GM19025 (cell line): Measurements from ENCODE around the gene PACS1.

Experiments
- ATAC-seq: cut with Tn5 transposase; IDR thresholded peaks from one replicate; pipeline ENCODE4 v1.9.1; 2021; ENCODE audit warnings: mild to moderate bottlenecking, low read depth, moderate library complexity; ENCODE audit not compliant: unreplicated experiment

PACS1 gene

GRCh38 chr11:66293777-66294625 lies 223.9 kb downstream of the PACS1 start:
- no peak for ATAC-seq
